HG03460 (cell line): ENCODE data around the gene GREM2.

Experiments
- ATAC-seq: cut with Tn5 transposase; IDR thresholded peaks from one replicate; pipeline ENCODE4 v1.9.1; 2021; ENCODE audit not compliant: unreplicated experiment

The GREM2 gene

GRCh38 chr1:240462766-240463395 is 149.1 kb downstream of the GREM2 start:
- no peak for ATAC-seq

GRCh38 chr1:240462277-240462676 is 149.7 kb downstream of the GREM2 start:
- ATAC-seq = no peak

- no peak for ATAC-seq
These were observed 154.8 kb downstream of the GREM2 start for GRCh38 chr1:240457203-240457602.

GRCh38 chr1:240455228-240455821 is 156.6 kb downstream of the GREM2 start:
- ATAC-seq = no peak

- no peak for ATAC-seq
These were observed 166.6 kb downstream of the GREM2 start for GRCh38 chr1:240445369-240445768.

GRCh38 chr1:240441669-240442068 is 170.3 kb downstream of the GREM2 start:
- ATAC-seq = no peak
